Mesenchymal stem cell (in vitro differentiated cells and primary cell): ENCODE measurements around the gene CYB5R3.

Source experiments
- DNase-seq: peaks from one replicate; pipeline ENCODE4 v3.0.0-alpha.2; 2013
- H2AFZ ChIP-seq: one replicate; pipeline ENCODE4 v1.6.1; 2013; ENCODE audit warnings: low read depth, mild to moderate bottlenecking, control low read depth, inconsistent platforms, low read length, moderate library complexity
- H2AK5ac ChIP-seq: 2 replicates; pipeline ENCODE4 v1.6.1; 2013; ENCODE audit warnings: low read length, moderate library complexity, mild to moderate bottlenecking, inconsistent platforms; ENCODE audit not compliant: severe bottlenecking
- H2BK120ac ChIP-seq: one replicate; pipeline ENCODE4 v1.6.1; 2013; ENCODE audit warnings: low read depth, mild to moderate bottlenecking, inconsistent platforms, low read length, moderate library complexity
- H2BK12ac ChIP-seq, 2 experiments: one replicate each; pipeline ENCODE4 v1.6.1; 2013; ENCODE audit warnings: inconsistent platforms in 2 of 2, low read length in 2 of 2, mild to moderate bottlenecking in 2 of 2, moderate library complexity in 2 of 2, control low read depth in 1 of 2
- H2BK15ac ChIP-seq: one replicate; pipeline ENCODE4 v1.6.1; 2013; ENCODE audit warnings: mild to moderate bottlenecking, low read depth, inconsistent platforms; ENCODE audit not compliant: poor library complexity, severe bottlenecking
- H2BK5ac ChIP-seq: 2 replicates; pipeline ENCODE4 v1.6.1; 2013; ENCODE audit warnings: low read depth, mild to moderate bottlenecking, low read length, control low read depth, inconsistent platforms; ENCODE audit not compliant: poor library complexity, severe bottlenecking
- H3K14ac ChIP-seq, 2 experiments: one replicate each; pipeline ENCODE4 v1.6.1; 2013; ENCODE audit warnings: inconsistent platforms in 2 of 2, low read length in 2 of 2, control low read depth in 1 of 2, mild to moderate bottlenecking in 1 of 2, moderate library complexity in 1 of 2
- H3K18ac ChIP-seq, 2 experiments: one replicate each; pipeline ENCODE4 v1.6.1; 2013; ENCODE audit warnings: inconsistent platforms in 2 of 2, low read length in 2 of 2, control low read depth in 1 of 2, low read depth in 1 of 2, mild to moderate bottlenecking in 1 of 2
- H3K23ac ChIP-seq, 2 experiments: one replicate each; pipeline ENCODE4 v1.6.1; 2013; ENCODE audit warnings: inconsistent platforms in 2 of 2, low read length in 2 of 2, mild to moderate bottlenecking in 2 of 2, moderate library complexity in 2 of 2, control low read depth in 1 of 2
- H3K27ac ChIP-seq: 2 replicates; pipeline ENCODE4 v1.5.1; 2013; ENCODE audit warnings: mild to moderate bottlenecking, moderate library complexity, low read length, control low read depth, inconsistent platforms; ENCODE audit not compliant: poor library complexity, severe bottlenecking
- H3K27me3 ChIP-seq, 2 experiments: 2 replicates each; pipeline versions ENCODE4 v1.6.1 to v1.7.0; 2013; ENCODE audit warnings: low read length in 2 of 2, mild to moderate bottlenecking in 2 of 2, moderate library complexity in 2 of 2, control low read depth in 1 of 2, inconsistent platforms in 1 of 2; ENCODE audit not compliant: control insufficient read depth in 1 of 2, insufficient read depth in 1 of 2
- H3K36me3 ChIP-seq, 2 experiments: 2 replicates each; pipeline versions ENCODE4 v1.6.1 to v1.7.0; 2013; ENCODE audit warnings: low read length in 2 of 2, control low read depth in 1 of 2, inconsistent platforms in 1 of 2, low read depth in 1 of 2, mild to moderate bottlenecking in 1 of 2; ENCODE audit not compliant: insufficient read depth in 2 of 2, control insufficient read depth in 1 of 2
- H3K4ac ChIP-seq, 2 experiments: one replicate each; pipeline ENCODE4 v1.6.1; 2013; ENCODE audit warnings: inconsistent platforms in 2 of 2, low read length in 2 of 2, mild to moderate bottlenecking in 2 of 2, moderate library complexity in 2 of 2, control low read depth in 1 of 2, low read depth in 1 of 2
- H3K4me1 ChIP-seq: 2 replicates; pipeline ENCODE4 v1.6.1; 2013; ENCODE audit warnings: low read depth, low read length, control low read depth; ENCODE audit not compliant: control insufficient read depth, insufficient read depth
- H3K4me2 ChIP-seq: 2 replicates; pipeline ENCODE4 v1.6.1; 2013; ENCODE audit warnings: low read length, mild to moderate bottlenecking, inconsistent platforms; ENCODE audit not compliant: poor library complexity, severe bottlenecking
- H3K4me3 ChIP-seq, 2 experiments: 2 replicates each; pipeline versions ENCODE4 v1.5.1 to v1.7.0; 2013; ENCODE audit warnings: low read length in 2 of 2, mild to moderate bottlenecking in 2 of 2, control low read depth in 1 of 2, low read depth in 1 of 2; ENCODE audit not compliant: insufficient read depth in 1 of 2
- H3K79me1 ChIP-seq: replicated peaks from 2 replicates; pipeline ENCODE4 v1.6.1; 2013; ENCODE audit warnings: mild to moderate bottlenecking, control low read depth, low read length, inconsistent platforms; ENCODE audit not compliant: poor library complexity, severe bottlenecking
- H3K9ac ChIP-seq: 2 replicates; pipeline ENCODE4 v1.7.0; 2013; ENCODE audit warnings: mild to moderate bottlenecking, low read length, moderate library complexity
- H3K9me3 ChIP-seq: 2 replicates; pipeline ENCODE4 v1.7.0; 2013; ENCODE audit warnings: mild to moderate bottlenecking, low read length; ENCODE audit not compliant: control insufficient read depth
- H4K8ac ChIP-seq: one replicate; pipeline ENCODE4 v1.6.1; 2013; ENCODE audit warnings: inconsistent platforms, mild to moderate bottlenecking, low read length, moderate library complexity
- H4K91ac ChIP-seq: one replicate; pipeline ENCODE4 v1.6.1; 2013; ENCODE audit warnings: mild to moderate bottlenecking, low read length, inconsistent platforms
- WGBS: methylation state at CpG from one replicate; pipeline ENCODE4 v1.1.7; 2013; ENCODE audit warnings: mixed read lengths; 5-methylcytosine and 5-hydroxymethylcytosine counted together

Gene CYB5R3

GRCh38 chr22:42641801-42642413 is 7.3 kb downstream of the CYB5R3 start:
- H3K9me3 ChIP-seq = no peaks in the 10 kb centered on the region
- H3K79me1 ChIP-seq = peaks cover 11% of the 10 kb centered on the region
- no peak overlapping the region for H3K18ac ChIP-seq
- no peak overlapping the region for H2BK120ac ChIP-seq
- H3K23ac ChIP-seq = no peak overlapping the region
- peak; percentile 27 for DNase-seq
- H4K8ac ChIP-seq = no peak overlapping the region
- H2AK5ac ChIP-seq = no peak overlapping the region
- peaks cover 52% of the 10 kb centered on the region for H3K4me1 ChIP-seq
- H4K91ac ChIP-seq = no peak overlapping the region
- no peak overlapping the region for H2AFZ ChIP-seq
- no peak overlapping the region for H3K4ac ChIP-seq
- H3K27ac ChIP-seq = no peak overlapping the region
- no peak overlapping the region for H2BK12ac ChIP-seq
- peaks cover 7 to 23% of the 10 kb centered on the region in 2 experiments for H3K36me3 ChIP-seq
- no peak overlapping the region for H2BK5ac ChIP-seq
- no peak overlapping the region for H3K4me2 ChIP-seq
- no peak overlapping the region for H3K9ac ChIP-seq
- WGBS = 93% methylated on average over 6 of the region's 9 CpGs
- H3K27me3 ChIP-seq = no peaks in the 10 kb centered on the region
- H3K14ac ChIP-seq = no peak overlapping the region
- H2BK15ac ChIP-seq = no peak overlapping the region
- no peak overlapping the region for H3K4me3 ChIP-seq

- H3K4me1 ChIP-seq = peaks cover 38% of the 10 kb centered on the region
- H3K23ac ChIP-seq = no peak overlapping the region
- H3K27ac ChIP-seq = peak overlapping the region; percentile 31
- no peak overlapping the region for H3K9ac ChIP-seq
- no peak overlapping the region for H3K4me2 ChIP-seq
- peak overlapping the region; percentile 28 for H2AK5ac ChIP-seq
- no peak overlapping the region for H2BK15ac ChIP-seq
- no peak overlapping the region for H4K91ac ChIP-seq
- no peaks in the 10 kb centered on the region for H3K27me3 ChIP-seq
- no peak overlapping the region for H2BK5ac ChIP-seq
- peak; percentile 54 for DNase-seq
- WGBS = 89% methylated on average over 9 of the region's 9 CpGs
- no peak overlapping the region for H2BK12ac ChIP-seq
- no peak overlapping the region for H3K4ac ChIP-seq
- no peaks in the 10 kb centered on the region for H3K9me3 ChIP-seq
- H3K18ac ChIP-seq = no peak overlapping the region
- no peak overlapping the region for H4K8ac ChIP-seq
- H3K79me1 ChIP-seq = peaks cover 7% of the 10 kb centered on the region
- H3K36me3 ChIP-seq = peaks cover 15 to 17% of the 10 kb centered on the region in 2 experiments
- H2AFZ ChIP-seq = no peak overlapping the region
- H3K14ac ChIP-seq = no peak overlapping the region
- H2BK120ac ChIP-seq = no peak overlapping the region
- H3K4me3 ChIP-seq = no peak overlapping the region
Observed at GRCh38 chr22:42639541-42640241, 9.5 kb downstream of the CYB5R3 start.

DNA sequence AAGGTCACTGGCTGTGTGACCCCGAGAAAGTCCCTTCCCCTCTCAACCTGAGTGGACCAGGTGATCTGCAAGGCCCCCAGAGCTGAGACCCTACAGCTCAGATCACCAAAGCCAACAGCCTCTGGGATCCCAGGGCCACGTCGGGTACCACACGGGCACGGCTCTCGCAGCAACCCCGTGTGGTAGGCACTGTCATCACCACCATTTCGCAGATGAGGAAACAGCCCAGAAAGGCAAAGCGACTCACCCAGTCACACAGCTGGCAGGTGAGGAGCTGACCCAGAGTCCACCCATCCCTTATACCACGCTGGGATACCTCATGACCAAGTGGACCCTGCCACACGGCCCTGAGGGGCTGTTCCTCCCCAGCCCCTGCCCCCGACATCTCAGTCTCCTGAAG is 11.6 kb downstream of the CYB5R3 start:
- peaks cover 26 to 29% of the 10 kb centered on the region in 2 experiments for H3K36me3 ChIP-seq
- H3K79me1 ChIP-seq = peaks cover 9% of the 10 kb centered on the region
- H3K14ac ChIP-seq = peak overlapping the region in 1 of 2 experiments; percentile 4
- 97% methylated on average over 12 of the region's 12 CpGs for WGBS
- H3K18ac ChIP-seq = peak overlapping the region in 1 of 2 experiments; percentile 56
- H3K4me1 ChIP-seq = peaks cover 19% of the 10 kb centered on the region
- H3K9me3 ChIP-seq = no peaks in the 10 kb centered on the region
- no peak overlapping the region for H4K8ac ChIP-seq
- H2BK5ac ChIP-seq = no peak overlapping the region
- no peak overlapping the region for H2AFZ ChIP-seq
- DNase-seq = no peak
- no peak overlapping the region for H2BK12ac ChIP-seq
- H3K4me2 ChIP-seq = no peak overlapping the region
- no peak overlapping the region for H2BK15ac ChIP-seq
- H3K23ac ChIP-seq = peak overlapping the region in 1 of 2 experiments; percentile 59
- peak overlapping the region in 1 of 2 experiments; percentile 1 for H3K4ac ChIP-seq
- no peak overlapping the region for H2BK120ac ChIP-seq
- H3K9ac ChIP-seq = no peak overlapping the region
- no peak overlapping the region for H3K4me3 ChIP-seq
- H3K27me3 ChIP-seq = no peaks in the 10 kb centered on the region
- peak overlapping the region; percentile 14 for H4K91ac ChIP-seq
- peak overlapping the region; percentile 21 for H2AK5ac ChIP-seq
- H3K27ac ChIP-seq = no peak overlapping the region

- Histone ChIP-seq H2AK5ac (peak overlapping the region; percentile 0), H2BK120ac (no peak overlapping the region), H2AFZ (no peak overlapping the region), H4K8ac (peak overlapping the region; percentile 3), H3K4me2 (no peak overlapping the region), H3K27me3 (no peaks in the 10 kb centered on the region), H3K9ac (peak overlapping the region; percentile 75), H3K79me1 (peaks cover 16% of the 10 kb centered on the region), H3K4ac (no peak overlapping the region), H4K91ac (no peak overlapping the region), H3K36me3 (peaks cover 37 to 38% of the 10 kb centered on the region in 2 experiments), H2BK5ac (no peak overlapping the region), H3K18ac (peak overlapping the region in 1 of 2 experiments; percentile 8), H3K4me3 (no peak overlapping the region), H2BK12ac (no peak overlapping the region), H2BK15ac (no peak overlapping the region), H3K23ac (no peak overlapping the region), H3K9me3 (no peaks in the 10 kb centered on the region), H3K14ac (no peak overlapping the region), H3K4me1 (peaks cover 26% of the 10 kb centered on the region), H3K27ac (peak overlapping the region; percentile 67)
- no peak for DNase-seq
- 98% methylated on average over 17 of the region's 17 CpGs for WGBS
Observed at GRCh38 chr22:42636506-42636905, 12.7 kb downstream of the CYB5R3 start.
